ENCODE measurements around the gene KCTD14.
"Not testable (repeated sequence)": the region's sequence is repeated elsewhere in the genome, so short reads cannot be mapped to it uniquely, and the experiment has no call there.

The KCTD14 gene

GRCh38 chr11:78021611-78022010 lies 1.5 kb downstream of the KCTD14 start:
- no peak for DNase-seq (ENCODE audit: low read depth)

GRCh38 chr11:78020246-78020645 lies 2.8 kb downstream of the KCTD14 start:
- DNase-seq (ENCODE audit: low read depth): no peak

DNA sequence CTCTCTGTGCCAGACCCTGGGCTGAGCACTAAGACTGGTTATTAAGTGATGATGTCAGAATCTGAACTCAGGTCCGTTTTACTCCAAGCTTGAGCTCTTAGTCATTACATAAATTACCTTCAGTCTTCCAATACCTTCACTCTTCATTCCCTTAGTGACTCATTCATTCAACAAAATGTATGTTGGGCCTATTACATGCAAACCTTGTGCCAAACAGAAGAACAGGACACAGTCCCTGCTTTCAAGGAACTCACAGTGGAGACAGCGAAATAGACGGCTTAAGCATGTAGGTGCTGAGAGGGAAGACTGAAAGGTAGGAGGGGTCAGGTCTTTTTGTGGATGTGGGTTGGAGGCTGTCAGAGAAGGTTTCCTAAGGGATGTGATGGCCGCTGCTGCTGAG lies 3.3 kb downstream of the KCTD14 start:
- no peak for DNase-seq (ENCODE audit: low read depth)

DNA sequence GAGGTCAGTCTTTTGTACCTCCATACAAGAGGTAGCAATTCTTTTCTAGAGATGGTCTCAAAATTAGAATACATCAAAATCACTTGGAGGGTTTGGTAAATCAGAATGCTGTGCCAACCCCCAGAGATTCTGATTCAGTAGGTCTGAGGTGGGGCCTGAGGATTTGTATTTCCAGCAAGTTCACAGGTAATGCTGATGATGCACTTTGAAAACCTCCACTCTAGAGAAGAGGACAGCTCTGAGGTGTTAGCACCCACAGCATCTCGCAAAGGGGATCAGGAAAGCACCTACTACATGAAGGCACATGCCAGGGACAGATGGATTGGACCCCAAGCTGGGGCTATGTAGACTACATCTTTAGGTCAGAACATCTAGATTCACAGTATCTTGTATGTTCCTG lies 7.2 kb downstream of the KCTD14 start:
- DNase-seq (ENCODE audit: low read depth): no peak

GRCh38 chr11:78014937-78015520 lies 8.0 kb downstream of the KCTD14 start:
- DNase-seq (ENCODE audit: low read depth): not testable (repeated sequence)

- DNase-seq (ENCODE audit: low read depth): no peak
These were observed 11.8 kb downstream of the KCTD14 start for GRCh38 chr11:78011301-78011700.

DNA sequence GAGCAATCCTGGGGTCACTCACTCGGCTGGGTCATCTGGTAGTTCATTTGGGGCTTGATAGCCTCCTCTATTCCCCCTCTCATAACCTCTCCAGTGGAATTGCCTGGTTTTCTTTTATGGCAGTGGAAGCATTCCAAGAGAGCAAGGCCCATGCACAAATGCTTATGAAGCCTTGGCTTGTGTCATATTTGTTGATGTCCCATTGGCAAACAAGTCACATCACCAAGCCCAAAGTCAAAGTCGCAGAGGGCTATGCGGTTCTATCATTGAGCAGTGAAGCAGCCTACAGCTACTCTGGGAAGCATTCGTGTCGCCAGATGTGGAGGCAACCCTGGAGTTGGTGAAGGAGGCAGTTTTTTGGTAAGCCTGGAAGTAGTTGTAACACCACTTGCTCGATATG lies 12.3 kb downstream of the KCTD14 start:
- no peak for DNase-seq (ENCODE audit: low read depth)

DNA sequence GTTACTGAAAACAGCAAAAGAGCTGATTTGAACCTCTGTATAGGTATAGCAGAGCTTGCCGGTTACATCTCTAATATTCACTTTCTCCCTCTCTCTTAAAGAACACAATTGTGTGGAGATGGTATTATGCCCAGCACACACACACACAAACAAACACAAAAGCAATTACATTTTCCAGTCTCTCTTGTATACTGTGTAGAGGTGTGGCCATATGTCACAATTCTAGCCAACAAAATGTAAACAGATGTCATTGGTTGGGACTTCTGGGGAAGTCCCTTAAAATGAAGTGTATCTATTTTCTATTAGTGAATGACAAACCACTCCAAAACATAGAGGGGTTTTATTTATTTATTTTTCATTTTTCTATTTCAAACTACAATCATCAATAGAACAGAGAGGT lies 12.8 kb downstream of the KCTD14 start:
- DNase-seq (ENCODE audit: low read depth): no peak

- no peak for DNase-seq (ENCODE audit: low read depth)
These were observed 14.0 kb downstream of the KCTD14 start for GRCh38 chr11:78009062-78009461.

GRCh38 chr11:78000193-78000592 lies 22.9 kb downstream of the KCTD14 start:
- DNase-seq (ENCODE audit: low read depth): peak; percentile 68

- no peak for DNase-seq (ENCODE audit: low read depth)
These were observed 23.5 kb downstream of the KCTD14 start for GRCh38 chr11:77999446-78000030.

- peak; percentile 100 for DNase-seq (ENCODE audit: low read depth)
These were observed 28.4 kb downstream of the KCTD14 start, which contains the start of gene INTS4 for GRCh38 chr11:77994434-77995362. INTS4 (minus strand) TSS chr11:77994668; CDS start chr11:77994643, 25 bp downstream.

DNA sequence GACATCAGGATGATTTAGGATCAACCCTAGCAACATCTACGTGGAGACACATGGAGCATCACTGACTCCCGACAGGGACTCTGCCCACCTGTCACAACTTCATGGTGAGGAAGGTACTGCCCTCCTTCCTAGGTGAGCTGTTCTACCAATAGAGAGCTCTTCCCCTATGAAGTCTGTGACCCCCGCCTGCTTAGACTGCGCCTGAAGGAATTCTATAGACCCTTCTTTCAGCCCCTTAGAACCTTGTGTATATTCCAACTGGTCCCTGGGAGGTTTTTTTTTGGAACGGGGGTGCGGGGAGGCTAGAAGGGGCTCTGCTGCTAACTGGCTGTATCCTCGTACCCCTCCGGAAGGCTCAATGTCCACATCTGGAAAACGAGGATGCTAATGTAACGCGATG lies 29.2 kb downstream of the KCTD14 start:
- DNase-seq (ENCODE audit: low read depth): no peak

- DNase-seq (ENCODE audit: low read depth): no peak
These were observed 32.1 kb downstream of the KCTD14 start for GRCh38 chr11:77990981-77991380.

GRCh38 chr11:77986456-77986855 lies 36.6 kb downstream of the KCTD14 start:
- not testable (repeated sequence) for DNase-seq (ENCODE audit: low read depth)

- DNase-seq (ENCODE audit: low read depth): no peak
These were observed 41.6 kb downstream of the KCTD14 start for GRCh38 chr11:77981346-77981947.

DNA sequence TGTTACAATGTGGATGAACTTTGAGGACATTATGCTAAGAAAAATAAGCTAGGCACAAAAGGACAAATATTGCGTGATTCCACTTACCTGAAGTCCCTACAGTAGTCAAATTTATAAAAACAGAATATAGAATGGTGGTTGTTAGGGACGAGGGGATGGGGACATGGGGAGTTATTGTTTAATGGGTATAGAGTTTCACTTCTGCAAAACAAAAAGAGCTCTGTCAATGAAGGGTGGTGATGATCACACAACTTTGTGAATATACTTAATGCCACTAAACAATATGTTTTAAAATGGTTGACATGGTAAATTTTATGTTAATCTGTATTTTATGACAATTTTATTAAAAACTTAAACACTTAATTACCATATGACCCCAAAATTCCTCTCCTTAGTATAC lies 54.7 kb downstream of the KCTD14 start:
- no peak for DNase-seq (ENCODE audit: low read depth)

DNA sequence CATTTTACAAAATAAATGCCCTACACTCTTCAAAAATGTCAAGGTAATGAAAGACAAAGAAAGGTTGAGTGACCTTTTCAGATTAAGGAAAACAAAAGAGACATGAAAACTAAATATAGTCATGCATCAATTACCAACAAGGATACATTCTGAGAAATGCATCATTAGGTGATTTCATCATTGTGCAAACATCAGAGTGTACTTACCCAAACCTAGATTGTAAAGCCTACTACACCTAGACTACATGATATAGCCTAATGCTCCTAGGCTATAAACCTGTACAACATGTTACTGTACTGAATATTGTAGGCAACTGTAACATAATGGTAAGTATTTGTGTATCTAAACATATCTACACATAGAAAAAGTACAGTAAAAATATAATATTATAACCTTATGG lies 55.3 kb downstream of the KCTD14 start:
- no peak for DNase-seq (ENCODE audit: low read depth)

DNA sequence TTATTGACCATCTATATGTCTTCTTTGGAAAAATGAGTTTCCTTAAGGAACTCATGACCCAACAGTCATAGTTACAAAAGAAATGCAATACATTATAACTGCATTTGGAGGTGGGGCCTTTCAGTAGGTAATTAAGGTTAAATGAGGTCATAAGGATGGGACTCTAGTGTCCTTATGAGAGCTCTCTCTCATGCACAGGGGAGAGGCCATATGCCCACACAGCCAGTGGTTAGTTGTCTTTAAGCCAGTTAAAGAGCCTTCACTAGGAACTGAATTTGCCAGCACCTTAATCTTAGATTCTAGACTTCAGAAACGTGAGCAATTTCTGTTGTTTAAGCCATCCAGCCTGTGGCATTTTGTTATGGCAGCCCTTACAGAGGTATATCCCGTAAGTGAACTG lies 56.0 kb downstream of the KCTD14 start:
- DNase-seq (ENCODE audit: low read depth): no peak

DNA sequence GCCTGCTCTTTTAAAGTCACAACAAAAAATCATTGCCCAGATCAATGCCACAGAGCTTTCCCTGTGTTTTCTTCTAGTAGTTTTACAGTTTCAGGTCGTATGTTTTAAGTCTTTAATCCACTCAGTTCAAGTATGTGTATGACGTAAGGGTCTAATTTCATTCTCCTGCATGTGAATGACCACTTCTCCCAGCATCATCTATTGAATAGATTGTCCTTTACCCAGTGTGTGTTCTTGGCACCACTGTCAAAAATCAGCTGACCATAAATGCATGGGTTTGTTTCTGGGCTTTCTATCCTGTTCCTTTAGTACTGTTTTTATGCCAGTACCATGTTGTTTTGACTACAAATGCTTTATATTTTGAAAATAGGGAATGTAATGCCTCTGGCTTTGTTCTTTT lies 56.7 kb downstream of the KCTD14 start:
- no peak for DNase-seq (ENCODE audit: low read depth)

Data from fibroblast of the conjunctiva (primary cell).